Measurements from ENCODE around the gene ALAS1. TPM values are rescaled to one million over a fixed set of nuclear protein-coding genes. Genes with fewer than 3 reads are reported as not detected.

ALAS1 gene
- total and polyA plus RNA-seq, 10 donors = 13.0 to 40.8 (median 32.8) TPM

DNA sequence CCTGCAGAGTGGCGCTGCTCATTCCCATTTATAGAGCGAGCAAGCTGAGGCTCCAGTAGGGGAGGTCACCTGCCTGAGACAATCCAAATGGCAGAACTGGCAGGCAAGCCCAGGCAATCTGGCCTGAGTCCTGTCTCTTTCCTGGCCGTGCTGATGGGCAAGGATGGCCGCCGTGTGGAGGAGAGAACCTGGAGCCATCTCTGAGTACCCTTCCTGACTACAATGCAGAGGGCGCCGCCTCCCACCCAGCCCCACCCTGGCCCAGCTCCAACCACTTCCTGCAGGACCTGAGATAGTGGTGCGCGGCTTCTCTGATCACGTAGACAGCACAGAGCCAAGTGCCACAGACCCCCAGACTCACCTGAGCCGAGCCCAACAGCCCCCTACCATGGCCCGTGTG lies 20.5 kb downstream of the ALAS1 start:
- peaks cover 46 to 77% (median 74%) of the 10 kb centered on the region in 6 donors for H3K4me1 ChIP-seq

GRCh38 chr3:52218937-52219650 lies 21.1 kb downstream of the ALAS1 start:
- no peak overlapping the region for H3K4me3 ChIP-seq
- no peaks in the 10 kb centered on the region for H3K9me3 ChIP-seq
- WGBS, 5 donors = 59 to 83% (median 76%) methylated on average over 3 to 6 of the region's 6 CpGs
- intact Hi-C loops (cut with DNase I; ENCODE audit: low total_unique reads) = no loop called here
- H3K27ac ChIP-seq = peak overlapping the region in 6 of 8 donors; percentile 4 to 73 (median 56)
- H3K27me3 ChIP-seq (replicated peaks in 1 of 7) = no peaks in the 10 kb centered on the region
- DNase-seq = peak; percentile 59
- TF ChIP-seq POLR2AphosphoS5 (IDR thresholded peaks at IDR 0.05) (no peak), POLR2A (IDR thresholded peaks at IDR 0.05) (no peak)
- TF ChIP-seq, protein P1, sequence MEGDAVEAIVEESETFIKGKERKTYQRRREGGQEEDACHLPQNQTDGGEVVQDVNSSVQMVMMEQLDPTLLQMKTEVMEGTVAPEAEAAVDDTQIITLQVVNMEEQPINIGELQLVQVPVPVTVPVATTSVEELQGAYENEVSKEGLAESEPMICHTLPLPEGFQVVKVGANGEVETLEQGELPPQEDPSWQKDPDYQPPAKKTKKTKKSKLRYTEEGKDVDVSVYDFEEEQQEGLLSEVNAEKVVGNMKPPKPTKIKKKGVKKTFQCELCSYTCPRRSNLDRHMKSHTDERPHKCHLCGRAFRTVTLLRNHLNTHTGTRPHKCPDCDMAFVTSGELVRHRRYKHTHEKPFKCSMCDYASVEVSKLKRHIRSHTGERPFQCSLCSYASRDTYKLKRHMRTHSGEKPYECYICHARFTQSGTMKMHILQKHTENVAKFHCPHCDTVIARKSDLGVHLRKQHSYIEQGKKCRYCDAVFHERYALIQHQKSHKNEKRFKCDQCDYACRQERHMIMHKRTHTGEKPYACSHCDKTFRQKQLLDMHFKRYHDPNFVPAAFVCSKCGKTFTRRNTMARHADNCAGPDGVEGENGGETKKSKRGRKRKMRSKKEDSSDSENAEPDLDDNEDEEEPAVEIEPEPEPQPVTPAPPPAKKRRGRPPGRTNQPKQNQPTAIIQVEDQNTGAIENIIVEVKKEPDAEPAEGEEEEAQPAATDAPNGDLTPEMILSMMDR (IDR thresholded peaks at IDR 0.05 in 8 of 11, conservative IDR thresholded peaks at IDR 0.05 in 3 of 11) = no peak
- peaks cover 0 to 68% (median 15%) of the 10 kb centered on the region in 6 donors for H3K36me3 ChIP-seq
- peaks cover 46 to 83% (median 80%) of the 10 kb centered on the region in 6 donors for H3K4me1 ChIP-seq

More for the DNA sequence above, 20.5 kb downstream of the ALAS1 start:
- H3K9me3 ChIP-seq = no peaks in the 10 kb centered on the region
- peak overlapping the region in 1 of 8 donors; percentile 27 for H3K4me3 ChIP-seq
- no peaks in the 10 kb centered on the region for H3K27me3 ChIP-seq (replicated peaks in 1 of 7)
- no peak for TF ChIP-seq POLR2AphosphoS5 (IDR thresholded peaks at IDR 0.05)
- TF ChIP-seq, protein P1 (IDR thresholded peaks at IDR 0.05 in 8 of 11, conservative IDR thresholded peaks at IDR 0.05 in 3 of 11) = no peak
- TF ChIP-seq POLR2A (IDR thresholded peaks at IDR 0.05) = no peak
- DNase-seq = peak; percentile 82
- 34 to 55% (median 42%) methylated on average over 5 to 12 of the region's 12 CpGs for WGBS, 5 donors
- peaks cover 0 to 68% (median 22%) of the 10 kb centered on the region in 6 donors for H3K36me3 ChIP-seq
- intact Hi-C loops (cut with DNase I; ENCODE audit: low total_unique reads) = no loop called here
- peak overlapping the region in 6 of 8 donors; percentile 4 to 73 (median 56) for H3K27ac ChIP-seq

DNA sequence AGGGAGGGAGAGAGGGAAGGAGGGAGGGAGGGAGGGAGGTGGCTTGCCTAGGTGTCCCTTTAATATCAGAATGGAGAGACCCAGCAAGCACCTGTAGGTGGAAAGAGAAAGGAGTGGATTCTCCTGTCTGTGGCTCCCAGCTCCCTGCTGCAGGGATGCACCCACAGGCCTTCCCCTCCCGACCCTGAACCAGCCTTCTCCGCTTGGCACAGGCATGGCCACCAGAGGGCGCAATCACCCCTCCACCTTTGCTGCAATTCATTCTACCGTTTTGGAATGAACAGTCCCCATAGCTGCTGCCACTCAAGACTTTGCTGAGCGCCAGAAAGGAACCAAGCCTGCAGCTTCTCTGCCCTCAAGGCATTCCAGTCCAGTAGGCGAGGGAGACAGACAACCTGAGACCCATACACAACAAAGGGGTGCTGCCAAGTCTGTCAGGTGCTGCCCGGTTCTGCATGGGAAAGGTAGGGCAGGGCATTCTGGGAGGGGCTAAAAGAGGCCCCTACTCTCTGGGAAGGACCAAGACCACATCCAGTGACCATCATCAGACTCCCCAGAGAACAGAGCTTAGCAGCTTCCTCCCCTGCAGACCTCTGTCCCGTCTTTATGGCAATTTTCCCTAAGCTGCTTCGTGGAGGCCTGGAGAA lies 22.5 kb downstream of the ALAS1 start:
- intact Hi-C loops (cut with DNase I; ENCODE audit: low total_unique reads) = no loop called here
- Histone ChIP-seq H3K4me3 (no peak overlapping the region), H3K27me3 (replicated peaks in 1 of 7) (no peaks in the 10 kb centered on the region), H3K4me1 (peaks cover 46 to 97% (median 88%) of the 10 kb centered on the region in 6 donors), H3K9me3 (no peaks in the 10 kb centered on the region), H3K36me3 (peaks cover 0 to 54% (median 1%) of the 10 kb centered on the region in 6 donors), H3K27ac (peak overlapping the region in 4 of 8 donors; percentile 5 to 67 (median 34))
- peak; percentile 96 for DNase-seq
- WGBS, 5 donors = 31 to 38% (median 34%) methylated on average over 8 to 9 of the region's 9 CpGs
- no peak for TF ChIP-seq POLR2A (IDR thresholded peaks at IDR 0.05)
- TF ChIP-seq, protein P1 (IDR thresholded peaks at IDR 0.05 in 8 of 11, conservative IDR thresholded peaks at IDR 0.05 in 3 of 11) = peak; percentile 81 to 95 (median 93)
- peak; percentile 26 to 73 (median 68) for TF ChIP-seq POLR2AphosphoS5 (IDR thresholded peaks at IDR 0.05)

DNA sequence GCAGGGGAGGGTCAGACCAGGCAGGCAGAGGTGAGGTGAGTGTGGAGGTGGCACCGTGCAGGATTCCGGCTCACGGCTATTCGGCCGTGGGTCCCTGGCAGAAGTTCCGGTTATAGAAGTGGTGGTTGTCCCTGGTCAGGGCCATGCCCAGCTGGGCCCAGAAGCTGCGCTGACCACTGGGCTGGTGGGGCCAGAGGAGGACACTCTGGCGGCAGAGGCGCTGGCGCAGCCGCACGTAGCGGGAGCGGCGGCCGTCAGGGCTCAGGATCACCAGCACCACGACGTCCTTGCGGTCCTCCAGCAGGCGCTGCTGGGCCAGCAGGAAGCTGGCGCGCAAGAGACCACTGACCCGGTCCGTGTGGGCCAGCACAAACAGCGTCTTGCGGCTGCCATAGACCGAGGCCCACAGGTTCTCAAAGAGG lies 23.2 kb downstream of the ALAS1 start:
- Histone ChIP-seq H3K27ac (peak overlapping the region in 4 of 8 donors; percentile 5 to 67 (median 54)), H3K36me3 (peaks cover 0 to 47% (median 0%) of the 10 kb centered on the region in 6 donors), H3K9me3 (no peaks in the 10 kb centered on the region), H3K27me3 (replicated peaks in 1 of 7) (no peaks in the 10 kb centered on the region), H3K4me1 (peaks cover 46 to 100% (median 92%) of the 10 kb centered on the region in 6 donors), H3K4me3 (peak overlapping the region in 1 of 8 donors; percentile 50)
- intact Hi-C loops (cut with DNase I; ENCODE audit: low total_unique reads) = no loop called here
- no peak for TF ChIP-seq POLR2A (IDR thresholded peaks at IDR 0.05)
- peak in 1 of 3 donors; percentile 16 for TF ChIP-seq POLR2AphosphoS5 (IDR thresholded peaks at IDR 0.05)
- TF ChIP-seq, protein P1 (IDR thresholded peaks at IDR 0.05 in 8 of 11, conservative IDR thresholded peaks at IDR 0.05 in 3 of 11) = no peak
- 79 to 92% (median 86%) methylated on average over 10 to 27 of the region's 27 CpGs for WGBS, 5 donors
- DNase-seq = peak; percentile 79

Measured in spleen (tissue), 11 donors.